Pancreas (tissue), 10 donors: ENCODE results near the gene EIF1. TPM values are rescaled to one million over a fixed set of nuclear protein-coding genes. Genes with fewer than 3 reads are reported as not detected.
"Not testable (repeated sequence)": the region's sequence is repeated elsewhere in the genome, so short reads cannot be mapped to it uniquely, and the experiment has no call there.

Experiments used
- ATAC-seq, 4 donors: fragments of 200-7000 bp; cut with Tn5 transposase; one replicate each; pipeline versions ENCODE4 v1.8.0 to v1.9.1; 2020; ENCODE audit warnings: mild to moderate bottlenecking in 4 of 4, moderate library complexity in 4 of 4
- DNase-seq, 6 donors: peaks; one replicate each; pipeline ENCODE4 v3.0.0-alpha.2; 2020
- FAIRE-seq: peaks from 2 replicates; lab custom pipeline; 2012; peaks lifted over from hg19 to GRCh38; lab: Jason Lieb, UNC
- H3K27ac ChIP-seq, 4 donors: fragments of 200-600 bp; sonication (generic); 1 replicate in 3 of 4; 2 replicates in 1 of 4; pipeline versions ENCODE4 v1.5.0 to v1.8.0; 2020
- H3K27me3 ChIP-seq, 4 donors: fragments of 200-600 bp; one replicate each; pipeline ENCODE4 v1.8.0; 2021
- H3K36me3 ChIP-seq, 3 donors: fragments of 200-600 bp; sonication (generic) in 1 of 3; one replicate each; pipeline versions ENCODE4 v1.5.0 to v1.8.0; 2020 to 2021
- H3K4me1 ChIP-seq, 3 donors: fragments of 200-600 bp; one replicate each; pipeline ENCODE4 v1.8.0; 2021
- H3K4me3 ChIP-seq, 4 donors: fragments of 200-600 bp; sonication (generic) in 2 of 4; one replicate each; pipeline versions ENCODE4 v1.5.0 to v1.8.0; 2020 to 2021
- H3K9me3 ChIP-seq, 4 donors: fragments of 200-600 bp; one replicate each; pipeline ENCODE4 v1.8.0; 2021
- CTCF ChIP-seq, 4 donors: fragments of 200-600 bp; sonication (generic) in 3 of 4; IDR thresholded peaks; one replicate each; pipeline versions ENCODE4 v1.5.0 to v1.8.0; 2021; ENCODE audit warnings: antibody characterized with exemption in 4 of 4
- whole genome bisulfite sequencing, 2 donors: extraction: QIAGEN DNeasy Blood & Tissue Kit; methylation state at CpG; one replicate each; pipeline ENCODE4 v1.1.7; 2013; 5-methylcytosine and 5-hydroxymethylcytosine counted together
- intact Hi-C, 3 donors: fragments of 100-400 bp; cut with DNase I; formaldehyde crosslinking; loops; one replicate each; pipeline versions ENCODE4 v1.11.1 to v1.14.2; 2022
- polyA plus RNA-seq, 2 donors: library from polyadenylated mRNA; stranded (reverse); fragments of 200-250 nt; gene quantifications; one replicate each; pipeline ENCODE4 v1.2.3, GENCODE V29; 2013
- total RNA-seq, 6 donors: library from RNA; stranded (reverse); fragmentation: NEBNext Ultra II Directional in 4 of 6; extraction: Animal tissue kit (Norgen Biotek cat#: 25700) in 4 of 6; gene quantifications; one replicate each; pipeline versions ENCODE4 v1.2.1 to v1.2.4, GENCODE V29; 2021 to 2023
- donor health status: healthy with polysubstance abuse.
- donor health status: DM: no; HTN: no; CAD: no; lungs with moderate emphysema.
- donor health status: DM: no; HTN: no; CAD: no.
- donor health status: control.
- donor health status: control.
- donor health status: Bipolar disorder and iron deficiency.
- donor health status: DM: yes; HTN: yes; CAD: no.
- donor health status: DM: no; HTN: no; CAD: no.
- donor health status: DM: no; HTN: no; CAD: no.
- donor health status: DM: yes; HTN: yes; CAD: no.

EIF1 gene
- total and polyA plus RNA-seq, 8 donors = 316 to 934 (median 554) TPM

- intact Hi-C loops = loop anchor here in 1 of 3 donors (10.0 kb wide), 2 partner anchors 763 to 1053 kb away; no protein-coding TSS in a partner anchor
- no peak for FAIRE-seq
Observed at GRCh38 chr17:41667280-41668041, 21.2 kb upstream of the EIF1 start.

GRCh38 chr17:41672153-41672552 lies 16.5 kb upstream of the EIF1 start:
- WGBS, 2 donors = 89 to 91% methylated on average over 7 of the region's 7 CpGs

More at GRCh38 chr17:41667280-41668041, 21.2 kb upstream of the EIF1 start:
- ATAC-seq (no peak), DNase-seq (no peak)
- peak overlapping the region in 1 of 4 donors; percentile 44 for H3K4me3 ChIP-seq
- WGBS, 2 donors = 44 to 55% methylated on average over 23 of the region's 23 CpGs
- no peak for TF ChIP-seq CTCF (IDR thresholded peaks at IDR 0.05)
- peak overlapping the region; percentile 67 to 92 (median 82) for H3K27ac ChIP-seq
- H3K9me3 ChIP-seq = no peaks in the 10 kb centered on the region
- H3K36me3 ChIP-seq = no peaks in the 10 kb centered on the region
- H3K27me3 ChIP-seq = no peaks in the 10 kb centered on the region
- H3K4me1 ChIP-seq = peaks cover 0 to 6% (median 0%) of the 10 kb centered on the region in 3 donors

GRCh38 chr17:41675157-41676057 lies 13.3 kb upstream of the EIF1 start:
- H3K27me3 ChIP-seq, H3K36me3 ChIP-seq, FAIRE-seq, H3K4me3 ChIP-seq, intact Hi-C loops, DNase-seq, H3K9me3 ChIP-seq: not testable (repeated sequence)
- Histone ChIP-seq H3K4me1 (peaks cover 0 to 11% (median 7%) of the 10 kb centered on the region in 3 donors), H3K27ac (peak overlapping the region in 3 of 4 donors; percentile 2 to 70 (median 70))
- ATAC-seq = peak in 3 of 4 donors; percentile 4 to 24 (median 19)
- 56 to 59% methylated on average over 7 of the region's 7 CpGs for WGBS, 2 donors

More at GRCh38 chr17:41672153-41672552, 16.5 kb upstream of the EIF1 start:
- intact Hi-C loops = no loop called here
- H3K9me3 ChIP-seq = no peaks in the 10 kb centered on the region
- peaks cover 0 to 12% (median 11%) of the 10 kb centered on the region in 3 donors for H3K4me1 ChIP-seq
- no peak for ATAC-seq
- DNase-seq = no peak
- H3K27me3 ChIP-seq = no peaks in the 10 kb centered on the region
- H3K4me3 ChIP-seq = no peak overlapping the region
- H3K36me3 ChIP-seq = no peaks in the 10 kb centered on the region
- no peak for TF ChIP-seq CTCF (IDR thresholded peaks at IDR 0.05)
- no peak overlapping the region for H3K27ac ChIP-seq
- FAIRE-seq = no peak

GRCh38 chr17:41676058-41676419 lies 12.6 kb upstream of the EIF1 start:
- Histone ChIP-seq H3K27ac (peak overlapping the region in 3 of 4 donors; percentile 2 to 70 (median 70)), H3K4me3 (no peak overlapping the region), H3K4me1 (peaks cover 0 to 11% (median 7%) of the 10 kb centered on the region in 3 donors), H3K9me3 (no peaks in the 10 kb centered on the region), H3K36me3 (no peaks in the 10 kb centered on the region), H3K27me3 (no peaks in the 10 kb centered on the region)
- DNase-seq (no peak), FAIRE-seq (no peak), ATAC-seq (peak in 3 of 4 donors; percentile 8 to 33 (median 9))
- TF ChIP-seq CTCF (IDR thresholded peaks at IDR 0.05) = no peak
- 21 to 26% methylated on average over 3 of the region's 3 CpGs for WGBS, 2 donors
- intact Hi-C loops = no loop called here

- H3K36me3 ChIP-seq = no peaks in the 10 kb centered on the region
- no peak for DNase-seq
- no peak for TF ChIP-seq CTCF (IDR thresholded peaks at IDR 0.05)
- no peaks in the 10 kb centered on the region for H3K27me3 ChIP-seq
- peaks cover 0 to 11% (median 7%) of the 10 kb centered on the region in 3 donors for H3K4me1 ChIP-seq
- WGBS, 2 donors = 69 to 81% methylated on average over 2 of the region's 2 CpGs
- no peak for FAIRE-seq
- peak in 3 of 4 donors; percentile 15 to 41 (median 24) for ATAC-seq
- intact Hi-C loops = no loop called here
- H3K4me3 ChIP-seq = peak overlapping the region in 1 of 4 donors; percentile 9
- no peaks in the 10 kb centered on the region for H3K9me3 ChIP-seq
- H3K27ac ChIP-seq = peak overlapping the region in 3 of 4 donors; percentile 47 to 81 (median 73)
Observed at GRCh38 chr17:41678411-41678906, 10.2 kb upstream of the EIF1 start.
